Measurements from ENCODE around the gene C1orf159. TPM values are rescaled to one million over a fixed set of nuclear protein-coding genes. Genes with fewer than 3 reads are reported as not detected.

C1orf159 gene
- total and polyA plus RNA-seq, 10 of the 15 experiments (the other 5 are each of a cell fraction or from before 2014, with no cell fraction given) = 0.11 to 23.4 (median 8.0) TPM

DNA sequence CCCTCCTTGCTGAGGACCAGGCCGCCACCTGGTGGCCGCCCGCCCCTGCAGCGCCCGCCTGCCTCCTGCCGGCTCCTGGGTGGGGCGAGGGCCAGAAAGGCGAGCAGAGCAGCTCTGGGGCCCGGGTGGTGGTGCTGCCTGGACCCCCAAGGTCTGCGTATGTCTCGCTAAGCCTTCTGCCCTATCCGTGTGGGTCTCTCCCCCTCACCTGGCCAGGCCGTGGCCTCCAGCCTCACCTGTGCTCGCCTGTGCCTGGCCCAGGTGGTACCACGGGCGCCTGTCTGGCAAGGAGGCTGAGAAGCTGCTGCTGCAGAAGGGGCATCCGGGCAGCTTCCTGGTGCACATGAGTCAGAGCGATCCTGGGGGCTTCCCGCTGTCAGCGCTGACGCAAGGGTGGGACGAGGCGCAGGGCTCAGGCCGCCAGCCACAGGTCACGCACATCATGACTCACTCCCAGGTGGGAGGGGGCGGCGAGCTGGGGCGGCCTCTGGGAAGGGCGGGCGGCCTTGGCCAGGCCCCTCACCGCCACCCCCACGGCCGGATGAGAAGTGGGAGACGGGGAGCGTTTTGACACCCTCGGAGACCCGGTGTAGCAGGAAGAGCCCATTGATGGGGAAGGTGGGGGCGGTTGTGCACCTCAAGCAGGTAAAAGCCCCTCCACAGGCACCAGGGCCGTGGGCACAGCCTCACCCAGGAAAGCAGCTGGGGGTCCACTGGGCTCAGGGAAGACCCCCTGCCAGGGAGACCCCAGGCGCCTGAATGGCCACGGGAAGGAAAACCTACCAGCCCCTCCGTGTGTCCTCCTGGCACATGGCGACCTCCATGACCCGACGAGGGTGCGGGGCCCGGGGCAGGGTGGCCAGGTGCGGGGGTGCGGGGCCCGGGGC, 51.7 kb downstream of the C1orf159 start:
- ChIA-PET POLR2A (interaction anchor here (0.6 to 2.7 kb wide), 8 partner anchors 15 to 186 kb away, joined by 3 to 15 read pairs (median 5); no protein-coding TSS in a partner anchor), RAD21 (ENCODE audit: unreplicated experiment) (interaction anchor here (0.7 to 3.7 kb wide), 20 partner anchors 13 to 227 kb away, joined by 3 to 58 read pairs (median 7); partner anchors contain the start of genes AGRN, ISG15 and PERM1), CTCF (interaction anchor here (0.7 to 8.7 kb wide), 16 partner anchors 8 to 226 kb away, joined by 3 to 83 read pairs (median 6); partner anchors contain the start of genes ISG15, NOC2L and PERM1), SMC1A (ENCODE audit: uncharacterized antibody, unreplicated experiment) (interaction anchor here (0.8 to 2.7 kb wide), 8 partner anchors 25 to 186 kb away, joined by 3 to 24 read pairs (median 8); partner anchors contain the start of gene ISG15)
- peak overlapping the region; percentile 68 for H2AFZ ChIP-seq (ENCODE audit: control insufficient read depth, low read depth, low read length)
- no peaks in the 10 kb centered on the region for H3K36me3 ChIP-seq (ENCODE audit: control insufficient read depth in 2 of 2, insufficient read depth in 2 of 2, low read length in 1 of 2)
- no peaks in the 10 kb centered on the region for H3K9me3 ChIP-seq (replicated peaks; ENCODE audit: control insufficient read depth, insufficient read depth, low read length)
- peak; percentile 79 for ATAC-seq
- FAIRE-seq = peak; percentile 78
- H3K27ac ChIP-seq (ENCODE audit: control insufficient read depth, insufficient read depth) = peak overlapping the region; percentile 69
- no peaks in the 10 kb centered on the region for H4K20me1 ChIP-seq (ENCODE audit: control insufficient read depth, insufficient read depth)
- H3K4me1 ChIP-seq (ENCODE audit: control insufficient read depth, insufficient read depth, low read length) = peaks cover 18% of the 10 kb centered on the region
- H3K9ac ChIP-seq (ENCODE audit: control insufficient read depth, insufficient read depth, low read length) = peak overlapping the region; percentile 54; the same call in 1 of the 2 replicates
- DNase-seq (ENCODE audit: low read depth, low spot score) = peak; percentile 79
- H3K4me2 ChIP-seq (ENCODE audit: control insufficient read depth, insufficient read depth) = peak overlapping the region; percentile 78
- H3K27me3 ChIP-seq (replicated peaks in 1 of 2; ENCODE audit: control insufficient read depth in 2 of 2, insufficient read depth in 2 of 2, low read length in 1 of 2) = no peaks in the 10 kb centered on the region
- WGBS (ENCODE audit: insufficient coverage, insufficient replicate concordance, low lambda C conversion rate, missing lambda C conversion rate) = 7% methylated on average over 46 of the region's 50 CpGs
- no TSS peak for BruUV-seq (replicated peaks)
- H3K4me3 ChIP-seq = peak overlapping the region; percentile 63
- in situ Hi-C loops (cut with MboI) (loop anchor here (5.0 kb wide), 2 partner anchors 42 to 82 kb away; partner anchors contain the start of genes AGRN and PERM1), intact Hi-C loops (cut with micrococcal nuclease; ENCODE audit: unreplicated experiment) (loop anchor here (1.0 to 10.0 kb wide), 6 partner anchors 25 to 159 kb away; no protein-coding TSS in a partner anchor)
- no peaks in the 10 kb centered on the region for H3K79me2 ChIP-seq (ENCODE audit: control insufficient read depth, insufficient read depth, low read length)
- TF ChIP-seq CHD1 (IDR thresholded peaks at IDR 0.05; ENCODE audit: low read depth, low read length) = no peak
- 0 out of 2 replicates have a peak, but pooled peaks have one; percentile 46 for TF ChIP-seq SIN3A (IDR thresholded peaks at IDR 0.05; ENCODE audit: low read depth, low read length)
- TF ChIP-seq IKZF2 (IDR thresholded peaks at IDR 0.05) = peak; percentile 80 to 93
- TF ChIP-seq, protein P1, sequence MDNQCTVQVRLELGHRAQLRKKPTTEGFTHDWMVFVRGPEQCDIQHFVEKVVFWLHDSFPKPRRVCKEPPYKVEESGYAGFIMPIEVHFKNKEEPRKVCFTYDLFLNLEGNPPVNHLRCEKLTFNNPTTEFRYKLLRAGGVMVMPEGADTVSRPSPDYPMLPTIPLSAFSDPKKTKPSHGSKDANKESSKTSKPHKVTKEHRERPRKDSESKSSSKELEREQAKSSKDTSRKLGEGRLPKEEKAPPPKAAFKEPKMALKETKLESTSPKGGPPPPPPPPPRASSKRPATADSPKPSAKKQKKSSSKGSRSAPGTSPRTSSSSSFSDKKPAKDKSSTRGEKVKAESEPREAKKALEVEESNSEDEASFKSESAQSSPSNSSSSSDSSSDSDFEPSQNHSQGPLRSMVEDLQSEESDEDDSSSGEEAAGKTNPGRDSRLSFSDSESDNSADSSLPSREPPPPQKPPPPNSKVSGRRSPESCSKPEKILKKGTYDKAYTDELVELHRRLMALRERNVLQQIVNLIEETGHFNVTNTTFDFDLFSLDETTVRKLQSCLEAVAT (IDR thresholded peaks at IDR 0.05) = no peak; the same call in 1 of the 2 replicates
- peak; percentile 92 for TF ChIP-seq NR2F1 (conservative IDR thresholded peaks at IDR 0.05)
- TF ChIP-seq, protein P2, sequence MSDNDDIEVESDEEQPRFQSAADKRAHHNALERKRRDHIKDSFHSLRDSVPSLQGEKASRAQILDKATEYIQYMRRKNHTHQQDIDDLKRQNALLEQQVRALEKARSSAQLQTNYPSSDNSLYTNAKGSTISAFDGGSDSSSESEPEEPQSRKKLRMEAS (IDR thresholded peaks at IDR 0.05; ENCODE audit: low read depth, low read length) = 0 out of 2 replicates have a peak, but pooled peaks have one; percentile 22
- TF ChIP-seq MEF2A (IDR thresholded peaks at IDR 0.05; ENCODE audit: insufficient read depth, low read depth, low read length) = peak; percentile 68; the same call in 1 of the 2 replicates
- peak; percentile 92 for TF ChIP-seq TCF12 (IDR thresholded peaks at IDR 0.05; ENCODE audit: low read depth, low read length)
- TF ChIP-seq, protein P3, sequence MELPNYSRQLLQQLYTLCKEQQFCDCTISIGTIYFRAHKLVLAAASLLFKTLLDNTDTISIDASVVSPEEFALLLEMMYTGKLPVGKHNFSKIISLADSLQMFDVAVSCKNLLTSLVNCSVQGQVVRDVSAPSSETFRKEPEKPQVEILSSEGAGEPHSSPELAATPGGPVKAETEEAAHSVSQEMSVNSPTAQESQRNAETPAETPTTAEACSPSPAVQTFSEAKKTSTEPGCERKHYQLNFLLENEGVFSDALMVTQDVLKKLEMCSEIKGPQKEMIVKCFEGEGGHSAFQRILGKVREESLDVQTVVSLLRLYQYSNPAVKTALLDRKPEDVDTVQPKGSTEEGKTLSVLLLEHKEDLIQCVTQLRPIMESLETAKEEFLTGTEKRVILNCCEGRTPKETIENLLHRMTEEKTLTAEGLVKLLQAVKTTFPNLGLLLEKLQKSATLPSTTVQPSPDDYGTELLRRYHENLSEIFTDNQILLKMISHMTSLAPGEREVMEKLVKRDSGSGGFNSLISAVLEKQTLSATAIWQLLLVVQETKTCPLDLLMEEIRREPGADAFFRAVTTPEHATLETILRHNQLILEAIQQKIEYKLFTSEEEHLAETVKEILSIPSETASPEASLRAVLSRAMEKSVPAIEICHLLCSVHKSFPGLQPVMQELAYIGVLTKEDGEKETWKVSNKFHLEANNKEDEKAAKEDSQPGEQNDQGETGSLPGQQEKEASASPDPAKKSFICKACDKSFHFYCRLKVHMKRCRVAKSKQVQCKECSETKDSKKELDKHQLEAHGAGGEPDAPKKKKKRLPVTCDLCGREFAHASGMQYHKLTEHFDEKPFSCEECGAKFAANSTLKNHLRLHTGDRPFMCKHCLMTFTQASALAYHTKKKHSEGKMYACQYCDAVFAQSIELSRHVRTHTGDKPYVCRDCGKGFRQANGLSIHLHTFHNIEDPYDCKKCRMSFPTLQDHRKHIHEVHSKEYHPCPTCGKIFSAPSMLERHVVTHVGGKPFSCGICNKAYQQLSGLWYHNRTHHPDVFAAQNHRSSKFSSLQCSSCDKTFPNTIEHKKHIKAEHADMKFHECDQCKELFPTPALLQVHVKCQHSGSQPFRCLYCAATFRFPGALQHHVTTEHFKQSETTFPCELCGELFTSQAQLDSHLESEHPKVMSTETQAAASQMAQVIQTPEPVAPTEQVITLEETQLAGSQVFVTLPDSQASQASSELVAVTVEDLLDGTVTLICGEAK (IDR thresholded peaks at IDR 0.05; ENCODE audit: borderline replicate concordance) = no peak
- TF ChIP-seq ETV6 (conservative IDR thresholded peaks at IDR 0.05 in 1 of 2, IDR thresholded peaks at IDR 0.05 in 1 of 2; ENCODE audit: borderline replicate concordance in 1 of 2, low read depth in 1 of 2) = peak in 1 of 2 experiments; percentile 85; a peak in 2 of 4 replicates
- TF ChIP-seq TAF1 (IDR thresholded peaks at IDR 0.05; ENCODE audit: borderline replicate concordance, low read depth, low read length) = 0 out of 2 replicates have a peak, but pooled peaks have one; percentile 20
- TF ChIP-seq NFYA (IDR thresholded peaks at IDR 0.05; ENCODE audit: borderline replicate concordance, low read depth, low read length) = no peak
- TF ChIP-seq EP300 (IDR thresholded peaks at IDR 0.05; ENCODE audit: borderline replicate concordance in 1 of 2, control insufficient read depth in 1 of 2, low read depth in 2 of 2, low read length in 2 of 2) = peak; percentile 95 to 97
- no peak for TF ChIP-seq ZSCAN29 (IDR thresholded peaks at IDR 0.05)
- TF ChIP-seq NR2C2 (IDR thresholded peaks at IDR 0.05; ENCODE audit: borderline replicate concordance, control insufficient read depth, insufficient read length, low read depth) = no peak

All from GM12878 (cell line).